NCI-H82 (cell line): ENCODE measurements around the gene SWAP70.
A peak's percentile ranks its signal among the peaks of the same experiment; 100 is the strongest.

ENCODE experiments used
- DNase-seq: peaks from one replicate; lab custom pipeline; 2025; lab: John Stamatoyannopoulos, UW

SWAP70 gene

DNA sequence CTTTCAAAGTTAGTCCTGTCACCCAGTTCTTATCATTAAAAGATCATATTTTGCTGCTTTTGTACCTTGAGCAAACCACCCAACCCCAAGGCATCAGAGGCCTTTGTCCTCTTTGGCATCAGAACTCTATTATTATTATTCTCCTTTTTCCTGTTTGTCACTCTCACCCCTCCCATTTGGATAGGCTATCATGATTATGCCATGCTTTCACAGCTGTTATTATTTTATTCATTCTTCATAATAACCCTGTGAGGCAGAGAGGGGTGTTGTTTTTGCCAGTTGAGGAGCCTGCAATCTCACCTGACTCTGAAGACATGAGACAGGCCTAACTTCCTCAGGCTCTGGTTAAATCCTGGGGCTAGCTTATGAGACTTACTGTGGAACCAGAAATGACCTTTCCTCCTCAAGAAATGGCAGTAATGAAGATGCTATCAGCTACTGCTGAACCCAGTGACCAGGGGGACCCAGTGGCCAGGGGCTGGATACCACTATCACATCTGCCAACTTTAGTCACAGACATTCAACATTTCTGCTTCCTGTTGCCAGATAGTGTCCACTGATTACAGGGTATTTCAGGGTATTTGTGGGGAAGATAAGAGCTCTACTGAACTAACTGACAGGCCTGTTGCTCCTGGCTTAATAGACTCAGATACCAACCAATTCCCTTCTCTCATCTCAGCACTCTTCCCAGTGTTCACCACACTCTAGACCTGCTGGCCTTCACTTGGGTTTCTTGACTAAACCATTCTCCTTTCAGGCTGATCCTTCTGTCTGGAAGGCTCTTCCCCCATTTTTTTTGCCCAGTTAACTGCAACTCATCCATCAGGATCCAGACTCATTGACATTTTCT lies 11.8 kb upstream of the SWAP70 start:
- no peak for DNase-seq

DNA sequence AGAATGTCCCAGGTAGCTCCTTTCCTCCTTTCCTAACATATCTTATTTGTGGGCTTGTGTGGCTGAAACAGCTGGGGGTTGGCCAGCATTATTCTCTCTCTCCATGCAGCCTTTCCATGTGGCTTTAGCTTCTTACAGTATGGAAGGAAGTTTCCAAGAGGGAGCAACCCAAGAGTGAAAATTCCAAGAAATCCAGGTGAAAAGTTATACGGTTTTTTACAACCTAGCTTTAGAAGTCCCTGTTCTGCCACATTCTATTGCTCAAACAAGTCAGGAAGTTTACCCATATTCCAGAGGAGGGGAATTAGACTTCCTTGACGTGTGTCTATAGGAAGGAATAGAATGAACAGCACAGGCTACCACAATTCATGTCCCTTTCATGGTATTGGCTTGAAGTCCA lies 10.0 kb upstream of the SWAP70 start:
- DNase-seq = no peak

DNA sequence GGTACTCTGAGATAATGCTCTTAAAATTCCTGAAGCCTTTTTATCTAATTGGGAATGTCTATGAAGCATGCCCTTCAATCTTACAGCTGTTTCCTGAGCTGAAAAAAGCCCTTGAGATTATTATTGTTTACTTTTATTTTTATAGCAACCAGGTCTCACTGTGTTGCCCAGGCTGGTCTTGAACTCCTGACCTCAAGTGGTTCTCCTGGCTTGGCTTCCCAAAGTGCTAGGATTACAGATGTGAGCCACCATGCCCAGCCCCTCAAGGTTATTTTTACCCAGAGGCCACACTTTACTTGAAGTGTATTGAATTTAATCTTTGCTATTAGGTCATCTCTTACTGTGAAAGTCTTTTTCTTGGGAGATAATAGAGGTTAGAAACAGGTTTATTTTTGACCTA lies 7.0 kb upstream of the SWAP70 start:
- DNase-seq = no peak

DNA sequence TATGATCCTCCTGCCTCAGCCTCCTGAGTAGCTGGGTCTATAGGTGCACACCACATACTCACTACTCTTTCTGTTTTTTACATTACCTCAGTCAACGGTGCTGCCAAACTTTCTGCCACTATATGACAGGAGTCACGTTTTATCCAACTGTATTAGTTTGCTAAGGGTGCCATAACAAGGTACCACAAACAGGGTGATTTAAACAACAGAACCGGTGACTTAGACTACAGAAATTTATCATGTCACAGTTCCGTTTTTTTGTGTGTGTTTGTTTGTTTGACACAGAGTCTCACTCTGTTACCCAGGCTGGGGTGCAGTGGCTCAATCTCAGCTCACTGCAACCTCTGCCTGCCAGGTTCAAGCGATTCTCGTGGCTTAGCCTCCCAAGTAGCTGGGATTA lies 6.3 kb upstream of the SWAP70 start:
- DNase-seq = no peak

DNA sequence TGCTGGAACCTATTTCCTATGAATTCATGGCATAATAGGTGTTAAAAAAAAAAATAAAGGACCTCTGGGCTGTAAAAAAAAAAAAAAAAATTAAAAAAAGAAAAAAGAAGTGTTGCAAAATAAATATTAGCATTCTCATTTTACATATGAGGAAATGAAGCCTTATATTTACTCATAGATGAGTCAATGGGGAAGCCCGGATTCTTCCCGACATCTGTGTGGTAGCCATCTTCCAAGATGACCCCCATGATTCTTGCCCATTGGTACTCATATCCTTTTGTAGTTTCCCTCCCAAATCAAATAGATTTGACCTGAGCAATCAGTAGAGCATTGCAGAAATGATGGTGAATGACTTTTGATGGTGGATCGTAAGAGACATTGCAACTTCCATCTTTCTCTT lies 3.0 kb upstream of the SWAP70 start:
- DNase-seq = no peak

DNA sequence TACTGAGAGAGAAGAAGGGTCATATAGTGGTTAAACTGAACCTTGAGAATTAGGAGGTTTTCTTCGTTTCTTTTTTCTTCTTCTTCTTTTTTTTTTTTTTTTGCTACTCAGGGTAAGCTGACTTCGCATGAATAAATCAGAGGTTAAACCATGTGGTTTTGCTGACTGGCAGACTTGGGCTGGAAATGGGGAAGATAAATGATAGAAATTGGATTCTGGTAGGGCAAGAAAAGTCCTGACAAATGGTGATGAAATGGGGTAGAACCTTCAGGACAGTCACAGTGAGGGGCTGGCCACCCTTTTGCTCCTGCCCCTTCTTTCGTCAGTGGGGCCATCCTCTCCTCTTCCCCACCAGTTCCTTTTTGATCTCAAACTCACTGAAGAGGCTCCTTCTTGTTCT lies 1.6 kb upstream of the SWAP70 start:
- DNase-seq = no peak

DNA sequence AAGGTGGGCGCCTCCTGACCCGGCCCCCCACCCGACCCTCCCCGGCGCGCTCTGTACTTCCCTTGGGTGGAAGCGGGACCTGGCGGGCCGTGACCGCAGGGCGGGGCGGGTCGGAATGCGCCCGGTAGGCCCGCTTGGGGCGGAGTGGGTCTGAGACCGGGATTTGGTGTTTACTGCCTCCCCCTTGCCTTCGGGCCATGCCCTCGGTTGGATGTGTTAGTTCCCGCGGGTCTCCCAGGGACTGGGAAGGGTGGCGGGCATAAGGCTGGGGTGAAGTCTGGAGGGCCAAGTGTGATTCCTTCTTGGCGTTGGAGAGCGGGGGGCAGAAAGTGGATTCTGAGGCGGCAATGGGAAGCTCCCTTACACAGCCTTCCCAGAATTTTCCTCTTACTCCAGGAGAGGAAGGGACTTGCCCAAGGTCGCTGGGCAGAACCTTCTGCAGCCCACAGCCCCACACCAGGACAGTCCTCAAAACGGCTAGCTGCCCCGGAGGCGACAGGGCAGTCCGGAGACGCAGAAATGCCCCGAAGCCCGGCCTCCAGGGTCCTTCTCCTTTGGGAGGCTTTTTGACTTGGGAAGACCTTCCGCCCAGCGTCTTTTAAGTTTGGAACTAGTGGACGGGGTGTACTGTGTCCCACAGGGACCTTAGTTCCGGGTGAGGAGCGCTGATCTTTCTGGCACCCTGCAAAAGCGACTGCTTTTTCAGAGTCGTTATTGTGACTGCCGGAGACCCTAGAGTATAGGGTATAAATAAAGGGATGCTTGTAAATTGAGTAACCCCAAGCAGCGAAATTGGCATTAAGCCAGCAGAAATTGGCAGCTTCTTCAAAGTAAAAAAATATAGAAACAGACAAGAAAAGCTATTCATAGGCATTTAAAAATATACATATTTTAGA lies 647 bp downstream of the SWAP70 start:
- DNase-seq = peak; percentile 65

DNA sequence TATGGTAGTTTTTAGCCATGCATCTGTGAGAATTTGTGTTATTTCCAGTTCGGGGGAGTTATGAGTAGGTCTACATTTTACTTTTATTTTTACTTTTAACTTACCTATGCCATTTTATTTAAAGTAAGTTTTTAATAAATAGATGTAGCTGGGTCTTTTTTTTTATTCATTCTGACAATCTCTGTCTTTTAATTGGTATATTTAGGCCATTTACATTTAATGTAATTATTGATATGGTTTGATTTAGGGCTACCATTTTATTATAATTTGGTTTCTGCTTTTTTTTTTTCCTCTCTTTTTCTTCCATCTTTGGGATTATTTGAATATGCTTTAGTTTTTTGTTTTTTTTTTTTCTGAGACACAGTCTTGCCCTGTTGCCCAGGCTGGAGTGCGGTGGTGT lies 1.9 kb downstream of the SWAP70 start:
- no peak for DNase-seq

DNA sequence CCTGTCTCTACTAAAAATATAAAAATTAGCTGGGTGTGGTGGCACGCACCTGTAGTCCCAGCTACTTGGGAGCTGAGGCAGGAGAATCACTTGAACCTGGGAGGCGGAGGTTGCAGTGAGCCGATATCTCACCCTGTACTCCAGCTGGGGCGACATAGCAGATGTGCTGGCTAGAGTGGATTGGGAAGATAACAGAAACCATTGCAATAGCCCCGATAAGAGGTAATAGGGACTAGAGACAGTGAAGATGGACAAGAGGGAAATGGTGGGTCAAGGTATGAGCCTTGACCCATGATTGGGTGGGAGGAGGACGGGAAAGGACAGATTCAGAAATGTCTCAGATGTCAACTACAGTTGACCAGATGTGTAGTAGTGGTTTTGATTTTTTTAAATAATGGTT lies 6.1 kb downstream of the SWAP70 start:
- no peak for DNase-seq

DNA sequence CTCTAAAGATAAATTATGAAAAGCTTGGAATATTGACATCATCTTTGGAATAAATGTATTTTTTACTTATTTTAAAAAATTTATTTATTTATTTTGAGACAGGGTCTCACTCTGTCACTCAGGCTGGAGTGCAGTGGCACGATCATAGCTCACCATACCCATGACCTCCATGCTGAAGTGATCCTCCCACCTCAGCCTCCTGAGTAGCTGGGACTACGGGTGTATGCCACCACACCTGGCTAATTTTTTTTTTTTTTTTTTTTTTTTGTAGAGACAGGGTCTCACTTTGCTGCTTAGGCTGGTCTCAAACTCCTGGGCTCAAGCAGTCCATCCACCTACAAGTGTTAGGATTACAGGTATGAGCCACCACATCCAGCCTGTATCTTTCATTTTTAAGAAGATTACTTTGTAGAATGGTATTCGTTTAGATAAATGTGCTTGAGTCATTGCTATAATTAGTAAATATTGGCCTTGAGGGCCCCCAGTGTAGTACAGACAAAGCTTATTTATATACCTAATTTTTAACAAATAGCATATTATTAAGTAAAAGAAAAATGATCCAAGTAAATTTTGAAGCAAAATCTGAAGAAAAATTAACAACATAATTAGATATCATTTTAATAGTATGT lies 8.5 kb downstream of the SWAP70 start:
- DNase-seq = no peak

DNA sequence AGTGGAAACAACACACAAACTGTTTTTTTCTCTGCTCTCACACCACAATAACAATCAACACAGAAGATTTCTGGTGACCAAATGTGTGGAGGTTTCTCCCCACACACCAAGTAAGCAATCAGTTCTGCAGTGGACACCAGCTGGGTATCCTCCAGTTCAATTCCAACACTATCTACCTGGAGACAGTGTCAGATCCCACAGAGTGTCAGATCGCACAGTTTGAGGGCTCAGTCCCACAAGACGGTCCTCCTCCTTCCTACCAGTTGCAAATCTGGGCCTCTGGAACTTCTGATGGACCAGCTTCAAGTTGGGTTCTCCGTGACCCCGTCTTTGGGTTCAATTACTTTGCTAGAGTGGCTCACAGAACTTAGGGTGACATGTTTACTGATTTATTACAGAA lies 9.0 kb downstream of the SWAP70 start:
- DNase-seq = no peak

DNA sequence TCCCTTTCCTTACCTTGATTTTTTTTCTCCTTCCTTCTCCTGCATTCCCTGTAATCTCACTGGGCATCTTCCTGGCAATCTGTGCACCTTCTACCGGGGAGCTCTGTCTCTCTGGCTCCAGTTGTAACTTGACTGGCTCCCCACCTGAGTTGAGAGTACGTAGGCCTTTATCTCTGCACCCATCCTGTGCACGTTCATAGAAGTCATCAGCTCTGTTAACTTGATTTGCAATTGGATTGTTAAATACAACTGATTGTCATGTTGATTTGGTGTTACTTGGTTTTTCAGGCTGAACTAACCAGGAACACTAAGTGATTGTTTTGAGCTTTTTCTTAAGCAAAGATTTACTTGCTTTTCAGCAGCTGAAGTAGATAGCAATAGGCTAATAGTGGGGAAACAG lies 11.8 kb downstream of the SWAP70 start:
- no peak for DNase-seq

DNA sequence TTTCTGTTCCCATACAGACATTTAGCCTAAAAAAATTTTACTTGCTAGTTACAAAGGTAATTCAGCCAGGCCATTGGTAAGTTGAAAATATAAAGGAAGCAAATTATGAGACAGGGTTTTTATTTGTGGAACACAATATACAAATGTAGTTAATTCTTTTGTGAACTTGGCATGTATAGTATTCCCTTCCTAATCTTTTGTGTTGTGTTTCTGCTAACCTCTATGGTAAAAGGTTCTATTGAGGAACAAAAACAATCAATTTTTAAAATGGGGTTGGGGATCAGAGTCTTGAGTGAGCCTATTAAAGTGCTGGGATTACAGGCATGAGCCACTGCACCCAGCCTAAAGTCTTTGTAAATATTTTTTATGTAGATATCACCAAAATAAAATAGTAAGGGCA lies 14.1 kb downstream of the SWAP70 start:
- no peak for DNase-seq

DNA sequence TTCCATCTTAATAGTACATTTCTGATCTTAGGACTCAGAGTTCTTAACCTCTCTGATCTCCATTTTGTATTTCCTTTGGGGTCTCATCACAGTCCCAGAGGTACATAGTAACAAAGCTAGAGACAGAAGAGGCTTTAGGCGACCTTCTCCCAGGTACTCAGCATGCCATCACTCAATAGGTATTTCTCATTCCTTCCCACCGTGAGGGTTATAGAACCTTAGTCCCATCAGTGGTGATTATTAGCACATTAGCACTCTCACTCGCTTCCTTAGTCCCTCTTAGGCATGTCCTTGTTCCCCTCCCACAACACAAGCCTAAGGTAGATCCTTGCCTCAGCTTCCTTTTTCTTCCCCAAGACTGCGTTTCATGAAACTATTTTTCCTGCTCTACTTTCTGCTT lies 14.7 kb downstream of the SWAP70 start:
- DNase-seq = no peak

DNA sequence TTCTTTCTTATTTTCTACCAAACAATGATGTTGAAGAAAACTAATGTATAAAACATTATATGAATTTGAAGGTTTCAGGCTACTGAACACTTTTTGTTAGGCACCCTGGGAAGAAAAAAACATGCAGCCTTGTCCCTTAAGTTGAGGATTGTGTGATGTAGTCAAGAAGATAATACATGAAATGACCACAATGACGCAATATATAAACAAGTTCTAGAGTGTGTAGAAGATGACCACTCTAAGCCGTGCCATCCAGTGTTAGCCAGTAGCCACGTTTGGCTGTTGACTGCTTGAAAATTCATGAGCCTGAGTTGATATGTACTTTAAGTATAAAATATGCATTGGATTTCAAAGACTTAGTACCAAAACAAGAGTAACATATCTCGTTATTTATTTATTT lies 16.2 kb downstream of the SWAP70 start:
- DNase-seq = no peak

DNA sequence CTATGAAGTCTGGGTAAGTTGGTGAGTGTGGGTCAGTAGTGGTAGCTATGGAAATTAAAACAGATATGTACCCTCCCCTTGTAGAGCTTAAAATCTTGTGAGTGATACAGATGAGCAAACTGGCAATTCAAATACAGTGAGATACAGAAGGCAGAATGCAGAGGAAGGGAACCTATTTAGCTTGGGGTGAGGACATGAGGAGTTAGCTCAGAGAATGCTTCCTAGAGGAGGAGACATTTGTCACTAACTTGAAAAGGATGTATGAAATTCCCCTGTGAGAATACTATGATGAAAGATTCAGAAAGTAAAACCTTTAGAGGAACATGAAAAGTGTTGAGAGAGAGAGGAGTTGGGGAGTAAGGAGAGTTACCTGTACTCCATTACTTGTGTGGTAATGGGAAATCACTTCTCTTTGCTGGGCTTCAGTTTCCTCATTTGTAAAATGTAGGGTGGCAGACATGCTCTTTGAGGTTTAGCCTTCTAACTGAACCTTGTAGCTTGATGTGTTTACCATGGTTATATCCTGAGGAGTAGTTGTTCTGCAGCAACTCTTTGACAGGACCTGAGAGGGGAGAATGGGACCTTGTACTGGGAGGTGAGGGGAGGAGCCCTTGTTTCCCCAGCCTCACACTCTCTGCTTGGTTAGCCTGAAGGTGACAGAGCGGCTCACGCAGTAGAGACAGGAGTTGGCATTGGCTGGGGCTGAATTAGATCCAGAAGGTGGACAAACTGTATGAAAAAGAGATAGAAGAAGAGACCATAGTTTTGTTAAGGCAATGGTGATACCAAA lies 17.9 kb downstream of the SWAP70 start:
- DNase-seq = no peak

DNA sequence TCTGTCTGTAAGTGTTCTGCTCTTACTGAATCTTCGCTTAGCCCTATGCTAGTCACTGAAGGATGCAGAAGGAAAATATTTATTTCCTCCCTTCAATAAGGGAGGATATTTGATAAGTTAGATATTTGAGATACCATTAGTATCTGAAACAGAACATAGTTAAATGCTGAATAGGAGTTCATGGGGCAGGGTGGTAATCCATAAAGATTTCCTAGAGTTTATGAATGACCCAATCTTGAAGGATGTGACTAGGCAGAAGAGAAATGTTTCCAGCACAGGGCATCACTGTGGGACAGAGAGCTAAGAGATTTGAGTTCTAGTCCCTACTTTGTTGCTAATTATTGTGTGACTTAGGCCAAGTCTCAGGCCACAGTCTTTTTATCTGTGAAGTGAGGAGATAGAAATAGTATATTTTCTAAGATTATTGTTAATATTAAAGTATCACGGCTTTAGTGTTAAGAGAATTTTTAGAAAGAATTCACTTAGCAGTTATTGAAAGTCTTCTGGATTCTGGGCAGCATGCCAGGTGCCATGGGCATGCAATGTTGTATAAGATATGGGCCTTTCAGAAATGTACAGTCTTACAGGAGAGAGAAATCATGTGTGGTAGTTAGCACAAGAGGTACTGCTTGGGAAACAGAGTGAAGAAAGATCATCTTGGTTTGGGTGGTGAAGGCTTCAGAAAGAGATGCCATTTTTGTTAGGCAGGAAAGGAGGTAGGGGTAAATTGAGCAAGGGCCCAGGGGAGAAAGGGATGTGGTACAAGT lies 24.0 kb downstream of the SWAP70 start:
- no peak for DNase-seq

DNA sequence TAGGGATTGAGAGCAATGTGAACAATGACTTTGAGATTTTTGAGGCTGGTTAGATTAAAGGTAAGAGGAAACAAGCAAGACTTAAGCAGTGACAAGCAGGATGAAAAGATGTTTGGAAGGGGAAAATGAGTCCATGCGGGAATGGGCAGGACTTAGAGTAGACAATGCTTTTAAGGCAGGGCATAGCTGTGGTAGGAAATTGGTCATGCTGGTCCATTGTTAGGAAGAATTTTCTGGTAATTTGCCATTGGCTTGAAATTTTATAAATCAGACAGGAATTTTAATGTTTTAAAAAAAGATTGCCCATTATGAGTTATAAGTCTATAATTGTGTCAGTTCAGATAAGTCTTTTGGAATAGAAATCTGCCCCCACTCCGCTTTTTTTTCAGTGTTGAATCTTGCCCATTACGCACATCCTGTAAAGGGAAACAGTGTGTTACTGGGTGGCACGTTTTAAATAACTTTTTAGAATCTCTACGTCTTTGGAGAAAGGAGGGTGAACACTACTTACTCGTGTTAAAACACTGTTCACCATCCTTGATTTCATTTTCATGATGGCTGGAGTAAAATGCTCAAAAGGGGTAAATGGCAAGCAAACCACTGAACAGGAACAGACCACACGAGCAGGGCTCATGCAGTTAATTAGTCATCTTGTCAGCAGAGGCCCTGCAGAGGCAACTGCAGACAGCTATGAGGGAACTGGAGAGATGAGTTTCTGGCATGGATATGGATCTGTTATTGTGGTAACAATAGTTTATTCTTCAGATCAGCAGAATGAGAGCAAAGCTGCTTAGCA lies 25.0 kb downstream of the SWAP70 start:
- DNase-seq = no peak

DNA sequence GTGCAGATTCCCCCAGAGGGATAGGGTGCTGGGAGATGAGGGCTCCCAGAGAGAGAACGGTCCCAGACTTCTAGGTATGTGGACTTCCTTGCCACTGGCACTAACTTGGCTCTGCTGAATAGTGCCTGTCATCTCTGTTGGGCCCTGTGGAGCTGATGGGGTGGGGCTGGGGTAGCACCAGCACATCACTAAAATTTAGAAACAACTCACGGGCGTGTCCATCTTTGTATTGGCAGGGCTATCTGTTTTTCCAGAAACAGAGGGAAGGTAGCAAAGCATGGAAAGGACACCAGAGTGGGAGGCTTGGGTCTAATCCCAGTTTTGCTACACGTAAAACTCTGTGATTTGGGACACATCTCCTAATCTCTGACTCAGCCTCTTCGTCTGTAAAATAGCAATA lies 25.8 kb downstream of the SWAP70 start:
- no peak for DNase-seq

DNA sequence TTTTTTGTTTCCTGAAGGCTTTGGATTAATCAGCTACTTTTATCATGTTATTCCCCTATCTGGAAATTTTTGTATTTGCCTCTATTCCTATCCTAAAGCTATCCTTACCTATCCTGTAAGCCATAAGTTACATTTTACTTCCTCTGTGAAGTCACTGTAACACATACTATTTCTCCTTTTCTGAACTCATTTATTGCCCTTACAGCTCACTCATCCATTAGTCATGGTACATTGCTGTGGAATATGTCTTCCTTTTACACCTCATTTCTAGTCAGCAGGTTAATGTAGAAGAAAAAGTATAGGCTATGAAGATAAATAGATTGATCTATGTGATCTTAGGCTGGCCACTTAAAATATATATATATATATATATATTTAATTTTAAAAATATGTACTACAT lies 28.0 kb downstream of the SWAP70 start:
- no peak for DNase-seq
